PFSK-1 (cell line): ENCODE measurements around the gene PTPRT.

Source experiments
- FOXP2 ChIP-seq: optimal IDR thresholded peaks from 2 replicates; pipeline ENCODE3; 2011; ENCODE audit warnings: borderline replicate concordance, control low read depth, inconsistent platforms; ENCODE audit not compliant: insufficient read depth; ENCODE audit errors: extremely low read length, extremely low read depth
- POLR2AphosphoS5 ChIP-seq: IDR thresholded peaks from 2 replicates; pipeline ENCODE4 v1.6.1; 2012; ENCODE audit warnings: low read depth, mild to moderate bottlenecking, control low read depth, low read length, moderate library complexity
- REST ChIP-seq, 2 experiments: IDR thresholded peaks; 2 replicates each; pipeline versions ENCODE4 v1.6.1 to v1.8.0; 2011 to 2012; ENCODE audit warnings: low read depth in 2 of 2, low read length in 2 of 2, control low read depth in 1 of 2, inconsistent platforms in 1 of 2, mild to moderate bottlenecking in 1 of 2, moderate library complexity in 1 of 2; ENCODE audit not compliant: insufficient read depth in 1 of 2
- TAF1 ChIP-seq: IDR thresholded peaks from 2 replicates; pipeline ENCODE4 v1.6.1; 2012; ENCODE audit warnings: low read length, control low read depth, borderline replicate concordance; ENCODE audit not compliant: insufficient read depth

GRCh38 chr20:42432496-42433334, 757.0 kb downstream of the PTPRT start:
- no peak for TF ChIP-seq REST (IDR thresholded peaks at IDR 0.05; ENCODE audit: insufficient read depth in 1 of 2, low read depth in 2 of 2, low read length in 2 of 2)
- TF ChIP-seq TAF1, result no peak
- no peak for TF ChIP-seq POLR2AphosphoS5
- no peak for TF ChIP-seq FOXP2
